Measurements from ENCODE around the gene CCDC91.

- TF ChIP-seq, protein P1, sequence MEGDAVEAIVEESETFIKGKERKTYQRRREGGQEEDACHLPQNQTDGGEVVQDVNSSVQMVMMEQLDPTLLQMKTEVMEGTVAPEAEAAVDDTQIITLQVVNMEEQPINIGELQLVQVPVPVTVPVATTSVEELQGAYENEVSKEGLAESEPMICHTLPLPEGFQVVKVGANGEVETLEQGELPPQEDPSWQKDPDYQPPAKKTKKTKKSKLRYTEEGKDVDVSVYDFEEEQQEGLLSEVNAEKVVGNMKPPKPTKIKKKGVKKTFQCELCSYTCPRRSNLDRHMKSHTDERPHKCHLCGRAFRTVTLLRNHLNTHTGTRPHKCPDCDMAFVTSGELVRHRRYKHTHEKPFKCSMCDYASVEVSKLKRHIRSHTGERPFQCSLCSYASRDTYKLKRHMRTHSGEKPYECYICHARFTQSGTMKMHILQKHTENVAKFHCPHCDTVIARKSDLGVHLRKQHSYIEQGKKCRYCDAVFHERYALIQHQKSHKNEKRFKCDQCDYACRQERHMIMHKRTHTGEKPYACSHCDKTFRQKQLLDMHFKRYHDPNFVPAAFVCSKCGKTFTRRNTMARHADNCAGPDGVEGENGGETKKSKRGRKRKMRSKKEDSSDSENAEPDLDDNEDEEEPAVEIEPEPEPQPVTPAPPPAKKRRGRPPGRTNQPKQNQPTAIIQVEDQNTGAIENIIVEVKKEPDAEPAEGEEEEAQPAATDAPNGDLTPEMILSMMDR (IDR thresholded peaks at IDR 0.05; ENCODE audit: insufficient read depth, low read length, poor library complexity, severe bottlenecking): no peak
- TF ChIP-seq EZH2phosphoT487 (conservative IDR thresholded peaks at IDR 0.05; ENCODE audit: low read length): no peak
Measured at GRCh38 chr12:28563286-28563685, 373.0 kb downstream of the CCDC91 start.

Measured in SU-DHL-6 (cell line).